HG02763 (cell line): Measurements from ENCODE around the gene TMOD1.
"Not testable (repeated sequence)": the region's sequence is repeated elsewhere in the genome, so short reads cannot be mapped to it uniquely, and the experiment has no call there.

Experiments
- ATAC-seq: cut with Tn5 transposase; IDR thresholded peaks from one replicate; pipeline ENCODE4 v1.9.1; 2021; ENCODE audit warnings: mild to moderate bottlenecking, moderate library complexity; ENCODE audit not compliant: unreplicated experiment

Gene TMOD1

DNA sequence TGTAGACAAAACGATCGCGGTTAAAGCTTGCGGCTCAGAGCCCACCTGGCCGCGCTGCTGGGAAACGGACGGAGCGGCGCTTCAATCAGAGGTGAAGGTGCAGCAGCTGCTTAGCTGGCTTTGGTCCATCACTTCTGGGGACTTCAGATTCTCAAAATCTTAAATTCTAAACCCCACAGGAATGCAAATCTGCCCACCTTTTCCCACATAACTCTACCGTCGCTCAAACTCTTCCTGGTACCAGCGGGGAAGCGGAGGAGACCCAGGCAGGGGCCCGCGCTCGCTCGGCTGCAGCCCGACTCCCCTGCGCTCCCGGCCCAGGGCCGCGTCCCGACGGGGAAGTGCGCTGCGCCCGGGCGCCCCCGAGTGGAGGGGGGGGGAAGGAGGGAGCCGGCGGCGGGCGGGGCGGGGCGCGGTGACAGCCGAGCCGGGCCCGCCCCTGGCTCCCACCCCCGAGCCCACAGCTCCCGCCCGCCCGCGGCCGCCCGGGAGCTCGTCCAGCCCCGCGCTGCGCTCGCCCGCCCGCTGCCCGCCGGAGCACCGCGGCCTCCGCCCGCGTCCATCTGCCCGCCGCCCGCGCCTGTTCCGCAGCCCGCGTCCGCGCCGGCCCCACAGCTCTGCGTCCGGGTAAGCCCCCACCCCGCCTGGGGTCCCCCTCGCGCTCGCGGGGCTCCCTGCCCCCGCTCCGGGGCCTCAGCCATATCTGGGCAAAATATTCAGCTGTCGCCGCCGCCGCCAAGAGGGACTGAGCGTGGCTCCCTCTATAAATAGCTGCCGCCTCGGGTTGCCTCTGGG, at the start of gene TMOD1:
TSS of gene TMOD1 (plus strand) at position 490 of the 795 bp plus-strand sequence. CDS start 22,523 bp downstream, outside the sequence.
- ATAC-seq: peak; percentile 51

DNA sequence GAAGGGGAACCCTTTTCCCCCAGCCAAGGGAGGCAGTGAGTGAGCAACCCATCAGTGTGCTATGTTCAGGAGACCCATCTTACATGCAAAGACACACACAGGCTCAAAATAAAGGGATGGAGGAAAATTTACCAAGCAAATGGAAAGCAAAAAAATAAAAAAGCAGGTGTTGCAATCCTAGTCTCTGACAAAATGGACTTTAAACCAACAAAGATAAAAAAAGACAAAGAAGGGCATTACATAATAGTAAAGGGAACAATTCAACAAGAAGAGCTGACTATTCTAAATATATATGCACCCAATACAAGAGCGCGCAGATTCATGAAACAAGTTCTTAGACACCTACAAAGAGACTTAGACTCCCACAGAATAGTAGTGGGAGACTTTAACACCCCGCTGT, 47.9 kb upstream of the TMOD1 start:
- not testable (repeated sequence) for ATAC-seq

DNA sequence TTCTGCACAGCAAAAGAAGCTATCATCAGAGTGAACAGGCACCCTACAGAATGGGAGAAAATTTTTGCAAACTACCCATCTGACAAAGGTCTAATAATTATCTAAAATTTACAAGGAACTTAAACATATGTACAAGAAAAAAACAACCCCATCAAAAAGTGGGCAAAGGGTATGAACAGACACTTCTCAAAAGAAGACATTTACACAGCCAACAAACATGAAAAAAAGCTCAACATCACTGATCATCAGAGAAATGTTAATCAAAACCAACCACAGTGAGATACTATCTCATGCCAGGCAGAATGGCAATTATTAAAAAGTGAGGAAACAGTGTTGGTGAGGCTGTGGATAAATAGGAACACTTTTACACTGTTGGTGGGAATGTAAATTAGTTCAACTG, 44.6 kb upstream of the TMOD1 start:
- not testable (repeated sequence) for ATAC-seq

GRCh38 chr9:97459326-97459725, 42.1 kb upstream of the TMOD1 start:
- ATAC-seq: no peak

DNA sequence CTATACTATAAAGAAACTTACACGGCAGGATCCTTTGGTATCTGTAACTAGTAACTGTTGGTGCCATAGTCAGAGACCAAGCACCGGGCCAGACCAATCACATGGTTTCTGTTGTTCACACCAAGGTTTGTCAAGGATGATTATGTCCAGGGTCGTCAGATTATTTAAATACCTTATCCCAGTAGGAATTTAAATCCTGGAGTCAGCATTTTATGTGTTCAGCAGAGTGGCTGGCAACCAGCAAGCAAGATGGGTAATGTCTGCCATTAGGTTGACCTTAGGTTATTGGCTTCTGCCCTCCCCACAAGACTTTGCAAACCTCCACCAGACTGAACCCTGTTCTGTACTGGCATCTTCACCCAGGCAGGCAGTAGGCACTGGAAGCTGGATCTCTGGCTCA, 39.3 kb upstream of the TMOD1 start:
- ATAC-seq: no peak

- ATAC-seq: no peak
Observed at GRCh38 chr9:97462914-97463313, 38.6 kb upstream of the TMOD1 start.

GRCh38 chr9:97468658-97469448, 32.6 kb upstream of the TMOD1 start:
- peak; percentile 65 for ATAC-seq

GRCh38 chr9:97470076-97470475, 31.4 kb upstream of the TMOD1 start:
- no peak for ATAC-seq

- no peak for ATAC-seq
Observed at GRCh38 chr9:97473717-97474116, 27.7 kb upstream of the TMOD1 start.

GRCh38 chr9:97474372-97474925, 27.0 kb upstream of the TMOD1 start:
- no peak for ATAC-seq

GRCh38 chr9:97475059-97475458, 26.4 kb upstream of the TMOD1 start:
- no peak for ATAC-seq

DNA sequence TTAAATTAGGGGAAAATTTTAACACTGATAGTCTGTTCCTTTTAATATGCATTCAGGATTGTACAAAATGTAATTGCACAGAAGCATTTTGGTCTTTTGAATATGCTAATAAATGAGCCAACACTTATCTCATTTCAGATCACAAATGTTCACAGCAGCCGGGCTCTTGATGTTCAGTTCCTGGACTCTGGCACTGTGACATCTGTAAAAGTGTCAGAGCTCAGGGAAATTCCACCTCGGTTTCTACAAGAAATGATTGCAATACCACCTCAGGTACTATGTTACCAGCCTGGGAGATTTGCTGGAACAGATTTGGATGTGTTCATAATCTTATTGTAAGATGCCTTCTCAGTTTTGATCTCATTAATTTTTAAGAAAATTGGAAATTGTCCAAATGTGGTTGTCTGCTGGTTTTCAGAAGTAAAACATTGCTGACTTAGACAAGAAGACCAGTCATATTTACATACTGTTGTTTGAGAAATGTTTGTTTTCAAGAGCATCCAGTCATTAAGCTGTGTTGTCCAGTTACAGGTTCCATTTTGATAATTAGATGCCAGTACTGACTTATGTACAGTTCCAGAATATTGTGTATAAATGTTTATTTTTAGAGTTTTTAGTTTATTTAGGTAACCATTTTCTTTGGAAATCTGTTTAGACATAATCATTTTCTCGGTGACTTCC, 23.0 kb upstream of the TMOD1 start:
- ATAC-seq: no peak

DNA sequence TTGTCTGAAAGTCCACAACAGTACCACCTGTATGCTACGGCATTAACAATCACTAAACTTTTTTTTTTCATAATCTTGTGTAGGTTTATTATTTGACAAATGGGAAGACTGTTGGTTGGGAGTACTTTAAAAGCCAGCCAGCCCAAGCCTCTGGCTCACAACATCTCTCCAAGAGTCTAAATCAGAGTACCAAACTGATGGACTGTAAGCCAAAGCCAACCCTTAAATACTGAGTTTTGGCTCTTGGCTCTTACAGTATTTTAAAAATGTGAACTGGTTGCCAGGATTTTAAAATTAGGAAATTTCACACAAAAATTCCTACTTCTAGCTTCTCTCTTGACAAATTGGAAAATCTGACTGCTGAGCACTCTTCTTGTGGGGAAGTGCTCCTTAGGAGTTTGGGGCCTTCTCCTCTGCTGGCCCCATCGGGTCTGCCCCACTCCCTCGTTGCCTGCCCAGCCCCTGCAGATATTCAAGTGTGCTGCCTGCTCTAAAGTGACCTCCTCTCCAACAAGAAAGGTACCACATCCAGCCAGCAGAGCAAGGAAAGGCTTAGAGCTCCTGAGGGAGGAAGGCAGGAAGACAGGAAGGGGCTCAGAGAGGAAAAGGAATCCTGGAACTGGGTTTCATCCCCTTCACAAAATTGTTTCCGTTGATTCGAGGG, 21.8 kb upstream of the TMOD1 start:
- no peak for ATAC-seq

- ATAC-seq: no peak
Observed at GRCh38 chr9:97480174-97480573, 21.3 kb upstream of the TMOD1 start.

- ATAC-seq: no peak
Observed at GRCh38 chr9:97480749-97481148, 20.7 kb upstream of the TMOD1 start.

DNA sequence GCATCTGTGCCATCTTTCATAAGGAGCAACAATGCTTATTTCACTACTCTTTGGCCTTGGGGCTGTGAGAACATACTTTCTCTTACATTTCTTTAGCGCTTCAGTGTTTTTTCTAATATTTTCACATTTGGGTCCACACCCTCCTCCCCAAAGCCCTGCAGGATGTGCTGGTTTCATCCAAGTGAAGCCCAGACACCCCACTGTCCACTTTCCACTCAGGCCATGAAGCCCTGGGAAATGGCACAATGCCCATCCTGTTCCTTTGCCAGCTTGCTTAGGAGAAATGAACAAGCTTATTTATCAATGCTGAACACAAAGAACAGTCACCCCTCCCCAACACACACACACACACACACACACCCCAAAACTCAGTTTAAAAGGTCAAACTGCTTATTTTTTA, 17.3 kb upstream of the TMOD1 start:
- no peak for ATAC-seq

DNA sequence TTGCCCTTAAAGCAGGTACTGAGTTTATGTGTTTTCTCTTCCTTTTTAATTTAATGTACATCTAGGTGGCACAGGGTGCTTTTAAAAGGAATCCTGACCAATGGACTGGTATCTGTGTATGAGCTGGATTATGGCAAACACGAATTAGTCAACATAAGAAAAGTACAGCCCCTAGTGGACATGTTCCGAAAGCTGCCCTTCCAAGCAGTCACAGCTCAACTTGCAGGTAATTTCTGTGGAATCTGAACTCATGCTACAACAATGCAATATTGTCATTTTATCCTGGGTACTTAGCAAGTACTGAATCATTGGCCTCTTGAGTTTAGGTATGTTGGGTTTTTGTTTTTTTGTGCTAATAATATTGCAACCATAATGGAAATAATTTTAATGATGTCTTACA, 14.4 kb upstream of the TMOD1 start:
- ATAC-seq: no peak

- no peak for ATAC-seq
Observed at GRCh38 chr9:97487861-97488260, 13.6 kb upstream of the TMOD1 start.

GRCh38 chr9:97491216-97491999, 10.1 kb upstream of the TMOD1 start:
- ATAC-seq: no peak
